Nephron progenitor cell (in vitro differentiated cells): ENCODE measurements around the gene POLL.
A peak's percentile ranks its signal among the peaks of the same experiment; 100 is the strongest.

Experiments used
- DNase-seq: peaks from one replicate; pipeline ENCODE4 v3.0.0; 2021
- H3K27ac Mint-ChIP-seq: 2 replicates; pipeline ENCODE4 v1.8.0; 2021; ENCODE audit warnings: mild to moderate bottlenecking, moderate library complexity, mixed read lengths
- H3K27me3 Mint-ChIP-seq: 2 replicates; pipeline ENCODE4 v1.8.0; 2021; ENCODE audit warnings: mild to moderate bottlenecking, low read depth, mixed read lengths; ENCODE audit not compliant: poor library complexity
- H3K36me3 Mint-ChIP-seq: 2 replicates; pipeline ENCODE4 v1.8.0; 2021; ENCODE audit warnings: low read depth, mixed read lengths
- H3K4me1 Mint-ChIP-seq: 2 replicates; pipeline ENCODE4 v1.8.0; 2021; ENCODE audit warnings: mixed read lengths
- H3K4me3 Mint-ChIP-seq: 2 replicates; pipeline ENCODE4 v1.8.0; 2021; ENCODE audit warnings: mild to moderate bottlenecking, moderate library complexity, mixed read lengths
- H3K9me3 Mint-ChIP-seq: 2 replicates; pipeline ENCODE4 v1.8.0; 2021; ENCODE audit warnings: mild to moderate bottlenecking, moderate library complexity, mixed read lengths
- CTCF ChIP-seq: fragments of 200-600 bp; sonication (generic); IDR thresholded peaks from 2 replicates; pipeline ENCODE4 v1.5.0; 2021; ENCODE audit warnings: antibody characterized with exemption

Gene POLL

GRCh38 chr10:101613646-101614045, 25.6 kb upstream of the POLL start:
- H3K9me3 Mint-ChIP-seq, result no peaks in the 10 kb centered on the region
- peaks cover 69% of the 10 kb centered on the region for H3K4me1 Mint-ChIP-seq
- no peak for TF ChIP-seq CTCF
- H3K27ac Mint-ChIP-seq, result no peak overlapping the region
- DNase-seq, result no peak
- H3K27me3 Mint-ChIP-seq, result peaks cover 2% of the 10 kb centered on the region
- H3K4me3 Mint-ChIP-seq, result no peak overlapping the region
- H3K36me3 Mint-ChIP-seq, result peaks cover 25% of the 10 kb centered on the region

GRCh38 chr10:101612872-101613271, 24.8 kb upstream of the POLL start:
- Mint-ChIP-seq H3K9me3 (no peaks in the 10 kb centered on the region), H3K4me1 (peaks cover 64% of the 10 kb centered on the region)
- no peak for TF ChIP-seq CTCF

GRCh38 chr10:101612086-101612485, 24.0 kb upstream of the POLL start:
- Mint-ChIP-seq H3K27ac (no peak overlapping the region), H3K4me3 (no peak overlapping the region), H3K36me3 (peaks cover 32% of the 10 kb centered on the region), H3K4me1 (peaks cover 64% of the 10 kb centered on the region), H3K9me3 (no peaks in the 10 kb centered on the region), H3K27me3 (no peaks in the 10 kb centered on the region)
- no peak for TF ChIP-seq CTCF
- no peak for DNase-seq

More at GRCh38 chr10:101612872-101613271, 24.8 kb upstream of the POLL start:
- no peak for DNase-seq
- H3K27me3 Mint-ChIP-seq, result no peaks in the 10 kb centered on the region
- H3K4me3 Mint-ChIP-seq, result no peak overlapping the region
- peak overlapping the region; percentile 67 for H3K27ac Mint-ChIP-seq
- H3K36me3 Mint-ChIP-seq, result peaks cover 32% of the 10 kb centered on the region

GRCh38 chr10:101611096-101611905, 23.2 kb upstream of the POLL start:
- no peak for DNase-seq
- peak overlapping the region; percentile 91 for H3K27ac Mint-ChIP-seq
- H3K4me1 Mint-ChIP-seq, result peaks cover 69% of the 10 kb centered on the region
- no peaks in the 10 kb centered on the region for H3K9me3 Mint-ChIP-seq
- H3K27me3 Mint-ChIP-seq, result no peaks in the 10 kb centered on the region
- TF ChIP-seq CTCF, result no peak
- no peak overlapping the region for H3K4me3 Mint-ChIP-seq
- peaks cover 37% of the 10 kb centered on the region for H3K36me3 Mint-ChIP-seq

- H3K4me1 Mint-ChIP-seq, result peaks cover 56% of the 10 kb centered on the region
- H3K9me3 Mint-ChIP-seq, result no peaks in the 10 kb centered on the region
- no peak overlapping the region for H3K27ac Mint-ChIP-seq
- peaks cover 3% of the 10 kb centered on the region for H3K27me3 Mint-ChIP-seq
- TF ChIP-seq CTCF, result no peak
- H3K4me3 Mint-ChIP-seq, result no peak overlapping the region
- no peak for DNase-seq
- H3K36me3 Mint-ChIP-seq, result peaks cover 51% of the 10 kb centered on the region
Measured at GRCh38 chr10:101609481-101609880, 21.4 kb upstream of the POLL start.

- Mint-ChIP-seq H3K9me3 (no peaks in the 10 kb centered on the region), H3K27ac (peak overlapping the region; percentile 76), H3K36me3 (peaks cover 56% of the 10 kb centered on the region), H3K27me3 (peaks cover 3% of the 10 kb centered on the region), H3K4me1 (peaks cover 35% of the 10 kb centered on the region), H3K4me3 (no peak overlapping the region)
- DNase-seq, result no peak
- no peak for TF ChIP-seq CTCF
Measured at GRCh38 chr10:101607124-101607523, 19.1 kb upstream of the POLL start.
